ENCODE data around the gene ACSF2.
A peak's percentile ranks its signal among the peaks of the same experiment; 100 is the strongest.
"Not testable (repeated sequence)": the region's sequence is repeated elsewhere in the genome, so short reads cannot be mapped to it uniquely, and the experiment has no call there.

ACSF2 gene

GRCh38 chr17:50423553-50424159, 2.4 kb upstream of the ACSF2 start:
- DNase-seq (ENCODE audit: low read depth, low spot score) = no peak
- no peak overlapping the region for H3K27ac ChIP-seq

GRCh38 chr17:50424246-50424995, 1.6 kb upstream of the ACSF2 start:
- no peak overlapping the region for H3K27ac ChIP-seq
- TF ChIP-seq FOXP2 (optimal IDR thresholded peaks at IDR 0.05; ENCODE audit: control extremely low read depth, extremely low read length, insufficient read depth) (no peak), EZH2 (IDR thresholded peaks at IDR 0.05) (no peak), POLR2AphosphoS5 (IDR thresholded peaks at IDR 0.05; ENCODE audit: borderline replicate concordance, low read depth, low read length) (no peak)

More at GRCh38 chr17:50423553-50424159, 2.4 kb upstream of the ACSF2 start:
- no peaks in the 10 kb centered on the region for H3K9me3 ChIP-seq (ENCODE audit: low read depth, low read length)
- no peak for TF ChIP-seq POLR2AphosphoS5 (IDR thresholded peaks at IDR 0.05; ENCODE audit: borderline replicate concordance, low read depth, low read length)
- H3K9ac ChIP-seq (ENCODE audit: insufficient read length) = no peak overlapping the region
- no peak overlapping the region for H3K4me3 ChIP-seq
- H3K36me3 ChIP-seq (ENCODE audit: insufficient read depth, low read length) = no peaks in the 10 kb centered on the region

GRCh38 chr17:50424996-50425681, 879 bp upstream of the ACSF2 start:
- H3K4me3 ChIP-seq = no peak overlapping the region
- H3K9me3 ChIP-seq (ENCODE audit: low read depth, low read length) = no peaks in the 10 kb centered on the region
- no peak overlapping the region for H3K27ac ChIP-seq
- H3K36me3 ChIP-seq (ENCODE audit: insufficient read depth, low read length) = no peaks in the 10 kb centered on the region
- no peak for DNase-seq (ENCODE audit: low read depth, low spot score)
- H3K9ac ChIP-seq (ENCODE audit: insufficient read length) = no peak overlapping the region
- TF ChIP-seq EZH2 (IDR thresholded peaks at IDR 0.05) = no peak
- no peak for TF ChIP-seq POLR2AphosphoS5 (IDR thresholded peaks at IDR 0.05; ENCODE audit: borderline replicate concordance, low read depth, low read length)
- no peak for TF ChIP-seq FOXP2 (optimal IDR thresholded peaks at IDR 0.05; ENCODE audit: control extremely low read depth, extremely low read length, insufficient read depth)

More at GRCh38 chr17:50424246-50424995, 1.6 kb upstream of the ACSF2 start:
- no peaks in the 10 kb centered on the region for H3K36me3 ChIP-seq (ENCODE audit: insufficient read depth, low read length)
- DNase-seq (ENCODE audit: low read depth, low spot score) = no peak
- H3K9ac ChIP-seq (ENCODE audit: insufficient read length) = no peak overlapping the region
- no peaks in the 10 kb centered on the region for H3K9me3 ChIP-seq (ENCODE audit: low read depth, low read length)
- H3K4me3 ChIP-seq = no peak overlapping the region

GRCh38 chr17:50426472-50426782, 409 bp downstream of the ACSF2 start:
- TF ChIP-seq POLR2AphosphoS5 (IDR thresholded peaks at IDR 0.05; ENCODE audit: borderline replicate concordance, low read depth, low read length) (no peak), FOXP2 (optimal IDR thresholded peaks at IDR 0.05; ENCODE audit: control extremely low read depth, extremely low read length, insufficient read depth) (no peak), EZH2 (IDR thresholded peaks at IDR 0.05) (no peak)
- Histone ChIP-seq H3K4me3 (peak overlapping the region; percentile 78), H3K27ac (no peak overlapping the region), H3K36me3 (ENCODE audit: insufficient read depth, low read length) (no peaks in the 10 kb centered on the region), H3K9ac (ENCODE audit: insufficient read length) (no peak overlapping the region), H3K9me3 (ENCODE audit: low read depth, low read length) (no peaks in the 10 kb centered on the region)
- no peak for DNase-seq (ENCODE audit: low read depth, low spot score)

GRCh38 chr17:50426814-50427787, 1.1 kb downstream of the ACSF2 start:
- H3K36me3 ChIP-seq (ENCODE audit: insufficient read depth, low read length) = no peaks in the 10 kb centered on the region
- no peak overlapping the region for H3K9ac ChIP-seq (ENCODE audit: insufficient read length)
- no peak overlapping the region for H3K27ac ChIP-seq
- TF ChIP-seq FOXP2 (optimal IDR thresholded peaks at IDR 0.05; ENCODE audit: control extremely low read depth, extremely low read length, insufficient read depth) = no peak
- no peak for TF ChIP-seq POLR2AphosphoS5 (IDR thresholded peaks at IDR 0.05; ENCODE audit: borderline replicate concordance, low read depth, low read length)
- no peak for TF ChIP-seq EZH2 (IDR thresholded peaks at IDR 0.05)
- H3K4me3 ChIP-seq = peak overlapping the region; percentile 78
- DNase-seq (ENCODE audit: low read depth, low spot score) = no peak
- H3K9me3 ChIP-seq (ENCODE audit: low read depth, low read length) = no peaks in the 10 kb centered on the region

GRCh38 chr17:50428126-50428525, 2.1 kb downstream of the ACSF2 start:
- not testable (repeated sequence) for H3K9me3 ChIP-seq (ENCODE audit: low read depth, low read length); H3K9ac ChIP-seq (ENCODE audit: insufficient read length); H3K27ac ChIP-seq; H3K4me3 ChIP-seq; DNase-seq (ENCODE audit: low read depth, low spot score); H3K36me3 ChIP-seq (ENCODE audit: insufficient read depth, low read length)

- H3K27ac ChIP-seq = no peak overlapping the region
- no peak overlapping the region for H3K9ac ChIP-seq (ENCODE audit: insufficient read length)
- no peak overlapping the region for H3K4me3 ChIP-seq
- no peaks in the 10 kb centered on the region for H3K9me3 ChIP-seq (ENCODE audit: low read depth, low read length)
- H3K36me3 ChIP-seq (ENCODE audit: insufficient read depth, low read length) = no peaks in the 10 kb centered on the region
- TF ChIP-seq FOXP2 (optimal IDR thresholded peaks at IDR 0.05; ENCODE audit: control extremely low read depth, extremely low read length, insufficient read depth) (no peak), POLR2AphosphoS5 (IDR thresholded peaks at IDR 0.05; ENCODE audit: borderline replicate concordance, low read depth, low read length) (no peak), EZH2 (IDR thresholded peaks at IDR 0.05) (no peak)
- no peak for DNase-seq (ENCODE audit: low read depth, low spot score)
Measured at GRCh38 chr17:50428831-50429424, 2.9 kb downstream of the ACSF2 start.

GRCh38 chr17:50429793-50430192, 3.8 kb downstream of the ACSF2 start:
- H3K9ac ChIP-seq (ENCODE audit: insufficient read length) = no peak overlapping the region
- no peaks in the 10 kb centered on the region for H3K9me3 ChIP-seq (ENCODE audit: low read depth, low read length)
- no peak overlapping the region for H3K27ac ChIP-seq
- no peak overlapping the region for H3K4me3 ChIP-seq
- no peaks in the 10 kb centered on the region for H3K36me3 ChIP-seq (ENCODE audit: insufficient read depth, low read length)
- DNase-seq (ENCODE audit: low read depth, low spot score) = no peak
- no peak for TF ChIP-seq POLR2AphosphoS5 (IDR thresholded peaks at IDR 0.05; ENCODE audit: borderline replicate concordance, low read depth, low read length)
- no peak for TF ChIP-seq EZH2 (IDR thresholded peaks at IDR 0.05)
- TF ChIP-seq FOXP2 (optimal IDR thresholded peaks at IDR 0.05; ENCODE audit: control extremely low read depth, extremely low read length, insufficient read depth) = no peak

All from SK-N-MC (cell line).